B cell (primary cell): ENCODE data around the gene CHMP5. TPM values are rescaled to one million over a fixed set of nuclear protein-coding genes. Genes with fewer than 3 reads are reported as not detected.
A peak's percentile ranks its signal among the peaks of the same experiment; 100 is the strongest.

Source experiments
- ATAC-seq: fragments of 200-7000 bp; cut with Tn5 transposase; one replicate; pipeline ENCODE4 v1.10.0; 2021; ENCODE audit warnings: low read depth, mild to moderate bottlenecking, moderate number of reproducible peaks, moderate library complexity
- CTCF ChIA-PET: fragments of 350-600 bp; sonication (Branson Sonifier 250); formaldehyde crosslinking; loops from one replicate; lab custom pipeline; 2021; ENCODE audit warnings: antibody characterized with exemption, inconsistent platforms; lab: Charles Lee
- POLR2A ChIA-PET: fragments of 350-600 bp; sonication (Branson Sonifier 250); formaldehyde crosslinking; loops from one replicate; lab custom pipeline; 2021; ENCODE audit warnings: antibody characterized with exemption; lab: Charles Lee
- DNase-seq: peaks from one replicate; pipeline ENCODE4 v3.0.0; 2013
- H2AFZ ChIP-seq: 2 replicates; pipeline ENCODE4 v1.6.1; 2012; ENCODE audit warnings: mild to moderate bottlenecking, low read depth, low read length; ENCODE audit not compliant: insufficient read depth, poor library complexity, severe bottlenecking
- H3K27ac ChIP-seq, 2 donors: 1 replicate in 1 of 2; 2 replicates in 1 of 2; pipeline ENCODE4 v1.5.1; 2012 to 2013; ENCODE audit warnings: low read length in 2 of 2, mild to moderate bottlenecking in 2 of 2, moderate library complexity in 1 of 2
- H3K27me3 ChIP-seq, 4 experiments: fragments of 200-600 bp in 1 of 4; sonication (generic) in 1 of 4; replicated peaks in 1 of 4; 1 replicate in 2 of 4; 2 replicates in 2 of 4; pipeline versions ENCODE4 v1.6.1 to v1.7.0; 2013 to 2016; ENCODE audit warnings: low read length in 3 of 4, mild to moderate bottlenecking in 2 of 4, mixed read lengths in 1 of 4, moderate library complexity in 1 of 4; ENCODE audit not compliant: insufficient read depth in 4 of 4, control insufficient read depth in 3 of 4; ENCODE audit errors: control extremely low read depth in 1 of 4
- H3K36me3 ChIP-seq, 2 experiments: replicated peaks in 1 of 2; 1 replicate in 1 of 2; 2 replicates in 1 of 2; pipeline versions ENCODE4 v1.6.1 to v1.7.1; 2013; ENCODE audit warnings: low read length in 1 of 2; ENCODE audit not compliant: insufficient read depth in 2 of 2, control insufficient read depth in 1 of 2; ENCODE audit errors: control extremely low read depth in 1 of 2, extremely low read depth in 1 of 2
- H3K4me1 ChIP-seq, 2 donors: fragments of 200-600 bp in 1 of 2; sonication (generic) in 1 of 2; 1 replicate in 1 of 2; 2 replicates in 1 of 2; pipeline versions ENCODE4 v1.5.1 to v1.6.1; 2013 to 2017; ENCODE audit warnings: low read length in 2 of 2; ENCODE audit not compliant: control insufficient read depth in 2 of 2, insufficient read depth in 2 of 2
- H3K4me2 ChIP-seq: replicated peaks from 2 replicates; pipeline ENCODE3; 2012; ENCODE audit warnings: mild to moderate bottlenecking, low read depth, low read length; ENCODE audit not compliant: poor library complexity, severe bottlenecking
- H3K4me3 ChIP-seq, 5 experiments: fragments of 200-600 bp in 1 of 5; sonication (generic) in 1 of 5; 1 replicate in 3 of 5; 2 replicates in 2 of 5; pipeline versions ENCODE4 v1.5.1 to v1.7.0; 2011 to 2016; ENCODE audit warnings: low read length in 4 of 5, mild to moderate bottlenecking in 4 of 5, low read depth in 2 of 5, control low read depth in 1 of 5, moderate library complexity in 1 of 5; ENCODE audit not compliant: insufficient read depth in 1 of 5; ENCODE audit errors: control extremely low read depth in 1 of 5, extremely low read depth in 1 of 5
- H3K79me2 ChIP-seq: fragments of 200-600 bp; sonication (generic); one replicate; pipeline ENCODE4 v1.6.0; 2016; ENCODE audit warnings: low read length; ENCODE audit not compliant: control insufficient read depth, insufficient read depth
- H3K9ac ChIP-seq: fragments of 200-600 bp; sonication (generic); 2 replicates; pipeline ENCODE4 v1.6.1; 2017; ENCODE audit warnings: mild to moderate bottlenecking, low read length, moderate library complexity
- H3K9me3 ChIP-seq, 3 donors: one replicate each; pipeline versions ENCODE4 v1.6.1 to v1.7.1; 2013; ENCODE audit warnings: low read length in 2 of 3; ENCODE audit not compliant: control insufficient read depth in 2 of 3, insufficient read depth in 1 of 3; ENCODE audit errors: control extremely low read depth in 1 of 3
- H4K20me1 ChIP-seq: 2 replicates; pipeline ENCODE4 v1.6.0; 2012; ENCODE audit warnings: mild to moderate bottlenecking, low read length; ENCODE audit not compliant: insufficient read depth, control insufficient read depth, poor library complexity, severe bottlenecking
- H3K27ac Mint-ChIP-seq: one replicate; pipeline ENCODE4 v1.8.0; 2021; ENCODE audit warnings: mixed read lengths
- H3K27me3 Mint-ChIP-seq: one replicate; pipeline ENCODE4 v1.8.0; 2021; ENCODE audit warnings: mixed read lengths
- H3K4me1 Mint-ChIP-seq: one replicate; pipeline ENCODE4 v1.8.0; 2021; ENCODE audit warnings: mixed read lengths
- H3K4me3 Mint-ChIP-seq: one replicate; pipeline ENCODE4 v1.8.0; 2021; ENCODE audit warnings: mixed read lengths
- H3K9me3 Mint-ChIP-seq: one replicate; pipeline ENCODE4 v1.8.0; 2022; ENCODE audit warnings: mixed read lengths; ENCODE audit not compliant: insufficient read depth
- CTCF ChIP-seq: fragments of 200-600 bp; IDR thresholded peaks from one replicate; pipeline ENCODE4 v1.8.0; 2022; ENCODE audit warnings: antibody characterized with exemption, mild to moderate bottlenecking
- EZH2 ChIP-seq: IDR thresholded peaks from 2 replicates; pipeline ENCODE4 v1.6.1; 2012; ENCODE audit warnings: borderline replicate concordance, low read depth, mild to moderate bottlenecking, moderate library complexity, low read length; ENCODE audit not compliant: insufficient read depth, poor library complexity, severe bottlenecking
- WGBS: methylation state at CpG from one replicate; pipeline ENCODE4 v1.1.5; 2013; ENCODE audit warnings: missing lambda C conversion rate; ENCODE audit not compliant: insufficient coverage; 5-methylcytosine and 5-hydroxymethylcytosine counted together
- intact Hi-C: fragments of 100-400 bp; cut with micrococcal nuclease; formaldehyde crosslinking; loops from one replicate; pipeline ENCODE4 v1.10.0; 2022
- polyA plus RNA-seq: library from polyadenylated mRNA; depleted of rRNA; stranded (reverse); fragments of >200 nt; gene quantifications from 2 replicates; pipeline ENCODE4 v1.2.3, GENCODE V29; 2012
- total RNA-seq, 2 donors: library from RNA; stranded (reverse); fragments of 120-200 nt in 1 of 2; gene quantifications; 1 replicate in 1 of 2; 2 replicates in 1 of 2; pipeline versions ENCODE4 v1.2.3 to v1.2.4, GENCODE V29; 2013 to 2022

Gene CHMP5
- total and polyA plus RNA-seq, 2 donors (not counting 1 experiment from before 2014, with no cell fraction given): 15.3 to 28.2 TPM

- peaks cover 10 to 17% of the 10 kb centered on the region in 2 experiments for H3K36me3 ChIP-seq
- no peak overlapping the region for H2AFZ ChIP-seq
- H3K9me3 Mint-ChIP-seq: no peaks in the 10 kb centered on the region
- H3K9me3 ChIP-seq: no peaks in the 10 kb centered on the region
- no peaks in the 10 kb centered on the region for H3K27me3 ChIP-seq
- H3K27ac ChIP-seq: peak overlapping the region; percentile 99 to 100
- ATAC-seq (no peak), DNase-seq (no peak)
- H3K4me1 Mint-ChIP-seq: peaks cover 43% of the 10 kb centered on the region
- H3K9ac ChIP-seq: no peak overlapping the region
- peaks cover 27% of the 10 kb centered on the region for H3K79me2 ChIP-seq
- POLR2A ChIA-PET: interaction anchor here (1.9 kb wide), 1 partner anchor 9 kb away, joined by 27 read pairs; no protein-coding TSS in a partner anchor
- no CpG with 5 or more reads among the region's 4 CpGs for whole genome bisulfite sequencing
- no peaks in the 10 kb centered on the region for H4K20me1 ChIP-seq
- H3K4me2 ChIP-seq: no peak overlapping the region
- no peak overlapping the region for H3K4me3 ChIP-seq
- CTCF ChIA-PET: interaction anchor here (0.9 to 2.7 kb wide), 8 partner anchors 10 to 179 kb away, joined by 3 to 26 read pairs (median 16); no protein-coding TSS in a partner anchor
- intact Hi-C loops: loop anchor here (5.0 kb wide), 1 partner anchor 39 kb away; no protein-coding TSS in a partner anchor
- peak overlapping the region; percentile 74 for H3K27ac Mint-ChIP-seq
- peaks cover 29 to 46% of the 10 kb centered on the region in 2 donors for H3K4me1 ChIP-seq
- no peaks in the 10 kb centered on the region for H3K27me3 Mint-ChIP-seq
- no peak overlapping the region for H3K4me3 Mint-ChIP-seq
- no peak for TF ChIP-seq CTCF
- TF ChIP-seq EZH2: no peak
Measured at GRCh38 chr9:33288235-33288634, 23.4 kb downstream of the CHMP5 start.

- 68% methylated on average over 7 of the region's 14 CpGs for WGBS
- Mint-ChIP-seq H3K4me1 (peaks cover 48% of the 10 kb centered on the region), H3K27ac (peak overlapping the region; percentile 74), H3K27me3 (no peaks in the 10 kb centered on the region), H3K4me3 (peak overlapping the region; percentile 99), H3K9me3 (no peaks in the 10 kb centered on the region)
- Histone ChIP-seq H3K9me3 (no peaks in the 10 kb centered on the region), H4K20me1 (no peaks in the 10 kb centered on the region), H3K4me1 (peaks cover 31 to 47% of the 10 kb centered on the region in 2 donors), H3K9ac (peak overlapping the region; percentile 91), H3K27ac (peak overlapping the region; percentile 99 to 100), H3K36me3 (peaks cover 6 to 22% of the 10 kb centered on the region in 2 experiments), H3K27me3 (no peaks in the 10 kb centered on the region), H3K79me2 (peaks cover 34% of the 10 kb centered on the region), H3K4me2 (peak overlapping the region; percentile 82), H2AFZ (peak overlapping the region; percentile 75), H3K4me3 (peak overlapping the region in 2 of 5 experiments; percentile 69 to 86)
- intact Hi-C loops: loop anchor here (5.0 kb wide), 1 partner anchor 38 kb away; no protein-coding TSS in a partner anchor
- no peak for DNase-seq
- ATAC-seq: no peak
- TF ChIP-seq CTCF (no peak), EZH2 (no peak)
- ChIA-PET POLR2A (interaction anchor here (1.2 kb wide), 1 partner anchor 62 kb away, joined by 8 read pairs; no protein-coding TSS in a partner anchor), CTCF (interaction anchor here (2.6 kb wide), 2 partner anchors 9 to 126 kb away, joined by 21 to 25 read pairs; no protein-coding TSS in a partner anchor)
Measured at GRCh38 chr9:33288828-33289483, 24.1 kb downstream of the CHMP5 start.
